Effector memory CD4-positive, alpha-beta T cell (primary cell): ENCODE data around the gene CPNE4.

Experiments used
- DNase-seq, 3 donors: peaks; one replicate each; pipeline ENCODE4 v3.0.0-alpha.2; 2020
- H3K27ac ChIP-seq: 2 replicates; pipeline ENCODE4 v1.7.0; 2013; ENCODE audit warnings: mild to moderate bottlenecking, low read length, moderate library complexity; ENCODE audit not compliant: insufficient read depth, poor library complexity, severe bottlenecking
- H3K27me3 ChIP-seq: replicated peaks from 2 replicates; pipeline ENCODE4 v1.7.0; 2013; ENCODE audit warnings: mild to moderate bottlenecking, low read length; ENCODE audit not compliant: insufficient read depth, control insufficient read depth, poor library complexity, severe bottlenecking
- H3K36me3 ChIP-seq: 2 replicates; pipeline ENCODE4 v1.7.0; 2013; ENCODE audit warnings: mild to moderate bottlenecking, low read length, moderate library complexity; ENCODE audit not compliant: control insufficient read depth, insufficient read depth
- H3K4me1 ChIP-seq: 2 replicates; pipeline ENCODE4 v1.7.0; 2013; ENCODE audit warnings: low read length, mild to moderate bottlenecking; ENCODE audit not compliant: control insufficient read depth, insufficient read depth, poor library complexity, severe bottlenecking
- H3K4me3 ChIP-seq: 2 replicates; pipeline ENCODE4 v1.7.0; 2013; ENCODE audit warnings: low read length, low read depth, mild to moderate bottlenecking; ENCODE audit not compliant: insufficient read depth, poor library complexity, severe bottlenecking
- H3K9me3 ChIP-seq: 2 replicates; pipeline ENCODE4 v1.7.0; 2013; ENCODE audit warnings: mild to moderate bottlenecking, low read length, moderate library complexity; ENCODE audit not compliant: control insufficient read depth

Gene CPNE4

DNA sequence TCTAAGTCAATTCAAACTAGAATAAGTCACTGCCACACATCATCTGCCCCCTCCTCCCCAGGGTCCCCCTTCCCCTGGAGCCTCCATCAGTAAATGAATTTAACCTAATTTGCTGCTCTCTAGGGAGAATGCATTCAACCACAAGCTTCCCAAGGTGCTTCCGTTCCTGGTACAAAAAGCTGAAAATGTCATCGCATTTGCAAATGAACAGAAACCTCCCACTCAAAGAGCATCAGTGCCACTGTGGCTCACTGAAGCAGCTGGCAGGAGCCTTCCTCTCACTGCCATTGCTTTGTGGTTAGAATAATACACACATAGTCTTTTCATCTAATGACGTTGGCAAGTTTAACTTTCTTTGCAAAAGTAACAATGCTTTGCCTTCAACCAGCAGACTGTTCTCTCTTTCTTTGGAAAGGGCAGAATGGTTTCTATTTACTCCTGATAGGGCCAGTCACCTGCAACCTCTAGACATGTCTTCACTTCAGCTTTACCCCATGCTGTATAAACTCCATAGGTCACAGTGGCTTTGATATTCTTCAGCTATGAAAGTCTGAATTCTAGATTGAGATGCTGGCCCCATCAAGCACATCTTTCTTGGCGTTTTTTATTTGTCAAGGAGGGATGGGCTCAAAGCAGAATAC, 238.1 kb downstream of the CPNE4 start:
- Histone ChIP-seq H3K27ac (no peak overlapping the region), H3K27me3 (no peaks in the 10 kb centered on the region), H3K9me3 (no peaks in the 10 kb centered on the region), H3K36me3 (no peaks in the 10 kb centered on the region), H3K4me1 (no peaks in the 10 kb centered on the region), H3K4me3 (no peak overlapping the region)
- DNase-seq = no peak

DNA sequence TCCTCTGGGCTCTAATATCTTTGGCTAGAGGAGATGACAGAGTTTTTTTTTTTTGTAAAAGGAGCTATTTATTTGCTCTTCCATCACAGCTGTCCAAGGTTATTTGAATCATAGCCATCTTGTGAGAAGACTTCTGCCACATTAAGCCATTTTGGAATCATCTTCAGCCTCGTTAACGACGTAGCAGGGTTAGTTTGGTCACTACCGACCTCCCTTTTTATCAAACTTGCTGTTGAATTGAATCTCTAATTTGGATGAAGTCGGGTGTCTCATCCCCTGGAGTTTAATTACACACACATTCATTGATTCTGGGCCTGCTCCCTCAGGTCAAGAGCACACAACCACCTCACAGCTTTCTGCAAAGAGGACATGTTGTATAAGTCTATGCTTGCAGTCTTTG, 238.7 kb downstream of the CPNE4 start:
- Histone ChIP-seq H3K27me3 (no peaks in the 10 kb centered on the region), H3K27ac (no peak overlapping the region), H3K4me1 (no peaks in the 10 kb centered on the region), H3K4me3 (no peak overlapping the region), H3K9me3 (no peaks in the 10 kb centered on the region), H3K36me3 (no peaks in the 10 kb centered on the region)
- no peak for DNase-seq

DNA sequence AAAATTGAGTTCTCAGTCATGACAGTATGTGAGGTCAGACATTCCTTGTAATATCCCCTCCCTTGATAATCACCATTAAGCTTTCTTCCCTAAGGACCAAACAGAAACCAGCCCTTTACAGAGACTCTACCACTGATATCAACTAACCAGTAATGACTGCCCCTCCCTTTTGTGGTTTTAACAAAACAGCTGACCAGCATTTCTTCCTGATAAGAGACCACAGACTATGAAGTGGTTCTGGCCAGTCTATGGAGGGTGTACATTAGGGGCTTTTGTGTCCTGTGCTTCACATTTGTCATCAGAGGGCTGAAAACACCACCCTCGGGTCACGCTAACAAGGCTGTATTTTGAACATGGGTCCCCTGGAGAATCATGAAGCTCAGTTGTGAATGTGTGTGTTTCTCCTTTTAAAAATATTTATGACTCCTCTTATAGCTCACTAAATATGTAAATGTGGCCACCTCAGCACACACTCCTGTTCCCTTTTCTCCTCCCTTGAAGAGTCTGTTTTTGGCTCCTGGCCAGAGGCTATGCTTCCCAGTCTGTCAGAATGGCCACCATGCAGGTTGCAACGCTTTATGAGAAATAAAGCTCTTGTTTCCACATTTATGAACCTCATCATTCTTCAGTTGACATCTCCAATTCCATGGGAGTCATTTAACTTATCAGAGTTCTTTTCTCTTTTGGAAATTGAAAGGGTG, 239.3 kb downstream of the CPNE4 start:
- no peak overlapping the region for H3K27ac ChIP-seq
- no peak for DNase-seq
- no peaks in the 10 kb centered on the region for H3K27me3 ChIP-seq
- no peaks in the 10 kb centered on the region for H3K9me3 ChIP-seq
- no peaks in the 10 kb centered on the region for H3K36me3 ChIP-seq
- H3K4me3 ChIP-seq = no peak overlapping the region
- no peaks in the 10 kb centered on the region for H3K4me1 ChIP-seq

DNA sequence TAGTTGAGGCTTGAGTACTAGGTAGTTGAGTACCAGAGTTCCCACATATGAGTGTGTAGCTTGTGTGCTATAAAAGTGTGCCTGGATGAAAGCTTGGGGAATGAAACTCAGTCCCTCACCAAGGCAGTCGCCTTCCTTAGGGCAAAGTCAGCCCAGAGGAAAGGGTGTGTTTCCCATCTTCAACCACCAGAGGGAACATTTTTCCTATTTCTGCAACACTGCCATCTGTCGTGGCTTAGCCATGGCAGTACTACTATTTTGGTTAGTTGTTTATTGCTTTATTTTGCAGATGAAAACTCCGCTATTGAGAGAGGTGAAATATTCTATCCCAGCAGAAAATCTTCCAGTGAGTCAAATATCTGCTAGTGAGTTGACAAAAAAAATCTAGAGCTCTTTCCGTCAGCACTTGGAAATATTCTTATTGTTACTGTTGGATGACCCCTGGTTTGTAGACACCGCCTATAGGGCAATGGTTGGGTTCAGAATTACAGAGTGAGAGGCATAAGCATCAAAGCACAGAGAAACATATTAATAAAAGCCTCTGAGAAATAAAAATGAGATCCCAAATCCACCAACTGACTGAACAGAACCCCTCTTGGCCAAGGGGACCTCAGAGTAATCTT, 239.9 kb downstream of the CPNE4 start:
- Histone ChIP-seq H3K27ac (no peak overlapping the region), H3K27me3 (no peaks in the 10 kb centered on the region), H3K4me1 (no peaks in the 10 kb centered on the region), H3K9me3 (no peaks in the 10 kb centered on the region), H3K4me3 (no peak overlapping the region), H3K36me3 (no peaks in the 10 kb centered on the region)
- no peak for DNase-seq

DNA sequence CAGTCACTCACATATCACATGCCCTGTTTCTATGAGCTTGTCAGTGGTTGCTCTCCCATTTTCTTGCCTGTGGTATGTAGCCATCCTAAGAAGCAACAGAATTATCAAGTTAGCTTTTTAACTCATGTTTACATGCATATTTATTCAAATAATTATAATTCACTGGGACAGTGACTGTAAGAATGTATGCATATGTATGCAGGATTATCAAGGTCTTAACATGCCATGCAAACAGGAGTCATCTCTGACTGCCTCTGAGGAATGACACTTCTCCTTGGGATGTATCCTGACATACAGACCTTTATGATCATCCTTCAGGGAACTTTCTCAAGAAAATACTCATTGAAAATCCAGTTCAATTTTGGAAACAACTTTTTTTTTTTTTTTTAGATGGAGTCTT, 240.9 kb downstream of the CPNE4 start:
- no peaks in the 10 kb centered on the region for H3K9me3 ChIP-seq
- no peaks in the 10 kb centered on the region for H3K36me3 ChIP-seq
- no peaks in the 10 kb centered on the region for H3K4me1 ChIP-seq
- no peak for DNase-seq
- no peak overlapping the region for H3K4me3 ChIP-seq
- H3K27ac ChIP-seq = no peak overlapping the region
- no peaks in the 10 kb centered on the region for H3K27me3 ChIP-seq

DNA sequence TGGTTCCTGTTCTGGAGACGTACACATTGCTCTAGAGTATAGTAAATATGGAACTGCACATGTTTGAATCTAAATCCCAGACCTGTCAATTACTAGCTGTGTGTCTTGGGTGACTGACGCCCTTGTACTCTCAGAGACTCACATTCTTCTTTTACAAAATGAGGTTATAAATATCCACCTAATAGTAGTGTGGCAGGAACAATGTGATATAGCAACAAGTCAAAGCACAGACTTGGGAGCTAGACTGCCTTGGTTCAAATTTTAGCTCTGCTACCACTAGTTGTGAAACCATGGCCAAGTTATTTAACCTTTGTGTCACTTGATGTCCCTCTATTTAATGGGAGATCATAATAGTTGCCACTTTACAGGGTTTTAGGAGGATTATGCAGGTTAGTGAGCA, 245.6 kb downstream of the CPNE4 start:
- Histone ChIP-seq H3K4me1 (no peaks in the 10 kb centered on the region), H3K27me3 (no peaks in the 10 kb centered on the region), H3K27ac (no peak overlapping the region), H3K36me3 (no peaks in the 10 kb centered on the region), H3K9me3 (no peaks in the 10 kb centered on the region), H3K4me3 (no peak overlapping the region)
- no peak for DNase-seq

DNA sequence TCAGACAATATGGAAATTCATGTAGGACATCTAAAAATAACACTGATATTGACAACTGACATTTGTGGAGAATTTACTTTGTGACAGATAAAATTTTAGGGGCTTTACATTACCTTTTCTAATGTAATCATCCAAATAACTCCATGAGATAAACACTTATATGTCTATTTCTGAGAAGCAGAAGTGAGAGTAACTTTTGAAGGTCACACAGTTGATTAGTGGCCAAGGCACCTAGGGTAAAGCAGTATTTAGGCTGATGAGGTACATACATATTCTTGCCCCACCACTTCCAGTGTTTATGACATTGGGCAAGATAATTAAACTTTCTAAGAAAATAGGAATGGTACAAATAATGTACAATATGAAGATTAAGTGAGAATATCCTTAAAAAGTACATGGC, 248.4 kb downstream of the CPNE4 start:
- Histone ChIP-seq H3K4me3 (no peak overlapping the region), H3K27me3 (no peaks in the 10 kb centered on the region), H3K27ac (no peak overlapping the region), H3K4me1 (no peaks in the 10 kb centered on the region), H3K36me3 (no peaks in the 10 kb centered on the region), H3K9me3 (no peaks in the 10 kb centered on the region)
- DNase-seq = no peak

DNA sequence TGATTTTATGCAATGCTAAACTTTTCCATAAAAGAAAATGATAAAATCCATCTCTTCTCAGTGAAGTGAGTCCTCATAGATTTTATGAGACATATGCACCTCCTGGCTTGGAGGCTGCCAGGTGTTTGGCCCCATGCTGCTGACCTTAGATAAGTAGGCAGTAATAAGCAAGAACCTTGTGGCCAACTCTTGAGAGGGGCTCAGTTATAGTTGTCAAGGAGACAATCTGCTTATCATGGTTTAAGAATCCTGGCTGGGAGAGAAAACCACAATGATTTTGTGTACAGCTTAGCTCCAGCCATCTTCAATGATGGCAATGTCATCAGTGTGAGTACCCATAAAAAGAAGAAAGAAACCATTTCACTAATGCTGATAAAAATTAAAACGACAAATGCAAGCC, 252.1 kb downstream of the CPNE4 start:
- Histone ChIP-seq H3K36me3 (no peaks in the 10 kb centered on the region), H3K9me3 (no peaks in the 10 kb centered on the region), H3K27me3 (no peaks in the 10 kb centered on the region), H3K27ac (no peak overlapping the region), H3K4me3 (no peak overlapping the region), H3K4me1 (no peaks in the 10 kb centered on the region)
- no peak for DNase-seq

DNA sequence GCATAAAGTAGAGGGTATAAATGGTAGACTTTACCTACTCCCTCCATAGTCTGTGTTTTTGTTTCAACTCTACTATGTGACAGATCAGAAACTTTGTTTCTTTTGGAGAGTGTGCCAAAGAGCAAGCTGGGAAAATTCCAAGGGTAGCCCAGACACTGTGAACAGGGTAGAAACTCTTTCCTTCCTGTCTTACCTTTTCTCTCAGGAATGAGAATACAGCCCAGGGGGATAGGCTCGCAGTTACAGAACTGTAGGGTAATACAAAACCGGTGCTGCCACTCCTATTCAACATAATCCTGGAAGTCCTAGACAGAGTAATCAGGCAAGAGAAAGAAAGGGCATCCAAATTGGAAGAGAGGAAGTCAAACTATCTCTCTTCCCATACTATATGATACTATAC, 256.3 kb downstream of the CPNE4 start:
- Histone ChIP-seq H3K27me3 (no peaks in the 10 kb centered on the region), H3K27ac (no peak overlapping the region), H3K4me1 (no peaks in the 10 kb centered on the region), H3K9me3 (no peaks in the 10 kb centered on the region), H3K36me3 (no peaks in the 10 kb centered on the region), H3K4me3 (no peak overlapping the region)
- no peak for DNase-seq

DNA sequence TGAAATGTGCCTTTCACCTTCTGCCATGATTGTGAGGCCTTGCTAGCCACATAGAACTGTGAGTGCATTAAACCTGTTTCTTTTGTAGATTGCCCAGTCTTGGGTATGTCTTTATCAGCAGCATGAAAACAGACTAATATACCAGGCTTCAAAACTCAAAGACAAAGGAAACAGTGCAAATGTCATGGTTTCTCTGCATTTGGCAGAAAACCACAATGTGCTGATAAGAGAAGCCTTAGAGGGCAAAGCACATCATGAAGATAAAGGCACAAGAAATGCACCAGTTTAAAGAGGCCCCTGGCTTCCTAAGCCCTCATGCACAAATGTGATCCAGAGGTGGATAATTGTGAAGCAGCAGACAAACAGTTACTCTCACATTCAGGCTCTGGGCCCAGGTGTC, 259.2 kb downstream of the CPNE4 start:
- Histone ChIP-seq H3K4me3 (no peak overlapping the region), H3K27me3 (no peaks in the 10 kb centered on the region)
- DNase-seq = no peak

More for the DNA sequence above, 259.2 kb downstream of the CPNE4 start:
- Histone ChIP-seq H3K9me3 (no peaks in the 10 kb centered on the region), H3K36me3 (no peaks in the 10 kb centered on the region), H3K27ac (no peak overlapping the region), H3K4me1 (no peaks in the 10 kb centered on the region)
